HL-60 (cell line): ENCODE data around the gene E2F2.
A peak's percentile ranks its signal among the peaks of the same experiment; 100 is the strongest.

ENCODE experiments used
- DNase-seq, 2 experiments: peaks; one replicate each; pipeline ENCODE4 v3.0.0-alpha.2; 2010 to 2020; ENCODE audit warnings: low read depth in 1 of 2, low spot score in 1 of 2
- H3K27ac ChIP-seq: fragments of 250-450 bp; sonication (Bioruptor Pico); replicated peaks from 2 replicates; pipeline ENCODE4 v1.5.1; 2020; ENCODE audit warnings: mild to moderate bottlenecking, moderate library complexity
- H3K27me3 ChIP-seq: fragments of 250-450 bp; sonication (Bioruptor Pico); 2 replicates; pipeline ENCODE4 v1.5.1; 2021; ENCODE audit warnings: mild to moderate bottlenecking, moderate library complexity; ENCODE audit not compliant: insufficient read depth, poor library complexity, severe bottlenecking
- H3K4me3 ChIP-seq: replicated peaks from 2 replicates; pipeline ENCODE4 v1.5.1; 2011; ENCODE audit warnings: mild to moderate bottlenecking, control low read depth, low read length; ENCODE audit not compliant: insufficient read depth
- CTCF ChIP-seq: IDR thresholded peaks from one replicate; pipeline ENCODE4 v1.5.1; 2011; ENCODE audit warnings: low read length, control low read depth, inconsistent platforms; ENCODE audit not compliant: insufficient read depth
- GABPA ChIP-seq: IDR thresholded peaks from 2 replicates; pipeline ENCODE4 v1.6.1; 2012; ENCODE audit warnings: low read depth
- POLR2AphosphoS5 ChIP-seq: IDR thresholded peaks from 2 replicates; pipeline ENCODE4 v1.6.1; 2012; ENCODE audit warnings: low read depth
- REST ChIP-seq: IDR thresholded peaks from 2 replicates; pipeline ENCODE4 v1.6.1; 2012; ENCODE audit warnings: low read depth; ENCODE audit not compliant: insufficient replicate concordance
- SPI1 ChIP-seq: IDR thresholded peaks from 2 replicates; pipeline ENCODE4 v1.6.1; 2012; ENCODE audit warnings: low read depth, mild to moderate bottlenecking, borderline replicate concordance

The E2F2 gene

DNA sequence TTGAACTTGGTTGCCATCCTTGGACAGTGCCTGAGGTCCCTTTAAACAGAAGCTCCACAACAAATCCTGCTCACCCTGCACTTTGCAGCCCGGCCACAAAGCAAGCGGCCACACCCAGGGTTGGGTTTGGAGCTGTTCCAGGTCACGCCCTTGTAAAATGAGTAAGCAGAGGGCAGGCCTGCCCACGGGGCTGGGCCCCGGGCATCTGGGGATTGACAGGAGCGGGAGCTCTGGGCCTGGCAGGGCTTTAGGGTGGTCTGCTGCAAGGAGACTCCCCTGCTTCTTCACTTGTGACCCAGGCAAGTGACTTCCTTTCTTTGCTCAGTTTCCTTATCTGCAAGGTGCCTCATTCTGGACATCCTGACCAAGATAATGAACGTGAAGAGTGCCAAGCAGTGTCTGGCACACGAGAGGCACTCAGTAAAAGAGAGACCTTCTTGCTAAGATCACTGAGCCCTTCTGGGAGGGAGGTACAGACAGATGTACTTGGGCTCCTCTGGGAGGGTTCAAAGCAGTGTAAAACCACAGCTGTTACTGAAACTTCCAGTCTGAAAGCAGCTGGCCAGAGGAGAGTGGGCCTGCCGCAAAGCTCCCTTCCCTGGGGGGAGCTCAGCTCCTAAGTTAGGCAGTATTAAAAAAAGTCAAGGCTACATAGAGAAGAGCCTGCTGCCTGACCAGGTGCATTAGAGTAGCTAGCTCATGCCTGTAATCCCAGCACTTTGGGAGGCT, 2.6 kb downstream of the E2F2 start:
- Histone ChIP-seq H3K27ac (peak overlapping the region; percentile 54), H3K4me3 (peak overlapping the region; percentile 69), H3K27me3 (no peaks in the 10 kb centered on the region)
- DNase-seq, result peak; percentile 70 to 95
- TF ChIP-seq SPI1 (no peak), CTCF (no peak), POLR2AphosphoS5 (peak; percentile 29)

DNA sequence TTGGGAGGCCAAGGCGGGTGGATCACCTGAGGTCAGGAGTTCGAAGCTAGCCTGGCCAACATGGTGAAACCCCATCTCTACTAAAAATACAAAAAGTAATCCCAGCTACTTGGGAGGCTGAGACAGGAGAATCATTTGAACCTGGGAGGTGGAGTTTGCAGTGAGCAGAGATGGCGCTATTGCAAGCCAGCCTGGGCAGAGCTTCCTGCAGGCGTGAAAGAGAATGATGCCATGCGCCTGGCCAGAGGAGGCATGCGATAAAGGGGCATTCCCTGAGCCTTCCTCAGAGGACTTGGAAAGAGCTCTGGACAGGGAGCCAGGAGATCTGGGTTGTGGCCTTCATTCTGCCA, 3.2 kb downstream of the E2F2 start:
- TF ChIP-seq CTCF (peak; percentile 7), POLR2AphosphoS5 (no peak)
- Histone ChIP-seq H3K27me3 (no peaks in the 10 kb centered on the region), H3K4me3 (no peak overlapping the region), H3K27ac (peak overlapping the region; percentile 54)
- no peak for DNase-seq

DNA sequence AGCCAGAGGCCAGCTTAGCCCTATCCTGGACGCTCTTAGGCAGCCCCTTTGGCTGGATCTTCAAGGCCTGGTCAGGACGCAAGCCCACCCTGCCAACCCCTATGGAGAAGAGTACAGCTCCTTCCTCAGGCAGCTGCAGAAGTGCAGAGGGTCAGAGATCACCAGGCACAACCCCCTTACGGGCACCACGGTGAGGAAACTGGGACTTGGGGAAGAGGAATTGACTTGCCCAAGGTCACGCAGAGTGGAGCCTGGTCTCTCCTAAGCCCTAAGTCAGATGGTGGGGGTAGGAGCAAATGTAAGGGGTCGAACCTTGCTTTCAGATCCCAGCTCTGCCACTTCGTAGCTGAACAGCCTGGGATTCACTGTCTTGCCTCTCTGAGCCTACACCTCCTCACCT, 3.7 kb downstream of the E2F2 start:
- no peaks in the 10 kb centered on the region for H3K27me3 ChIP-seq
- DNase-seq, result peak in 1 of 2 experiments; percentile 56
- TF ChIP-seq GABPA, result no peak
- H3K4me3 ChIP-seq, result no peak overlapping the region
- peak overlapping the region; percentile 54 for H3K27ac ChIP-seq

DNA sequence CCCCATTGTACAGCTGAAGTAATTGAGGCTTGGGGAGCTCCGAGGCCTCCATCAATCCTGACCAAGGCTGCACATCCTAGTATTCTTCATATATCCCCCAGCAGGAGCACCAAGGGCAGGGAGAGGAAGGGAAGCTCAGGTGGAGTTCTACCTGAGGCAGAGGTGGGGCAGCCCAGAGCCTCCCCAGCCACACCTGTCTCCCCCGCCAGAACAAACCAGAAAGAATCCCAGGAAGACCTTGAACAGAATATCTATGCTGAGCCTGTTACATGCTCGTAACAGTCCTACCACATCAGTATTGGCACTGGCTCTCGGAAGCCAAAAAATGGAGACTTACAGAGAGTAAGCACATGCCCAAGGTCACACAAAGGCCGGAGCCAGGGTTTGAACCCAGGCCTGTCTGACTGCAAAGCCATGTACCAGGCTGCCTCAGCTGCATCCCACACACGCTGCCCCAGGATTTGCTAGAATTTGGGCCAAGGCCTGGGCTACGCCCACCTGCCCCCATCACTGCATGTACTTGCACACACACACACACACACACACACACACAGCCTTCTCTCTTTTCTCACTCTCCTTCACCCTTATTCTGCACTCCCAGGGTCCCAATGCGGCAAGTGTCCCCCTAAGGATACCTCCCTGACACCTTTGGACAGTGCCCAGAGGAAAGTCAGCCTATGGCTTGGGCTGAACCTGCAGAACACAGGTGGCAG, 4.5 kb downstream of the E2F2 start:
- Histone ChIP-seq H3K4me3 (no peak overlapping the region), H3K27ac (no peak overlapping the region; the same call in 1 of the 2 replicates), H3K27me3 (no peaks in the 10 kb centered on the region)
- DNase-seq, result no peak
- no peak for TF ChIP-seq REST
- no peak for TF ChIP-seq POLR2AphosphoS5
- no peak for TF ChIP-seq GABPA
- no peak for TF ChIP-seq SPI1
- no peak for TF ChIP-seq CTCF

- Histone ChIP-seq H3K27me3 (no peaks in the 10 kb centered on the region), H3K4me3 (no peak overlapping the region), H3K27ac (peak overlapping the region; percentile 65)
- peak in 1 of 2 experiments; percentile 38 for DNase-seq
- TF ChIP-seq REST (no peak), POLR2AphosphoS5 (peak; percentile 59; the same call in 1 of the 2 replicates)
Observed at GRCh38 chr1:23525558-23526250, 5.3 kb downstream of the E2F2 start.
